Prostate gland (tissue), 2 donors: Measurements from ENCODE around the gene SEMA3A.

Source experiments
- CTCF ChIP-seq, 4 experiments: fragments of 200-600 bp in 2 of 4; fragments of 450-650 bp in 2 of 4; sonication (generic) in 2 of 4; IDR thresholded peaks; 1 replicate in 3 of 4; 2 replicates in 1 of 4; pipeline ENCODE4 v1.5.1; 2016 to 2019; ENCODE audit warnings: antibody characterized with exemption in 4 of 4, mild to moderate bottlenecking in 2 of 4, moderate library complexity in 2 of 4
- POLR2A ChIP-seq: fragments of 450-650 bp; IDR thresholded peaks from one replicate; pipeline ENCODE4 v1.6.1; 2016; ENCODE audit warnings: antibody characterized with exemption, mild to moderate bottlenecking
- POLR2AphosphoS5 ChIP-seq: sonication (generic); formaldehyde crosslinking; IDR thresholded peaks from one replicate; pipeline ENCODE4 v1.6.1; 2017; ENCODE audit warnings: antibody characterized with exemption

GRCh38 chr7:84106291-84106690 is 88.3 kb downstream of the SEMA3A start:
- no peak for TF ChIP-seq CTCF (IDR thresholded peaks at IDR 0.05)
- TF ChIP-seq POLR2AphosphoS5 = no peak
- no peak for TF ChIP-seq POLR2A
